HS-27A (cell line): ENCODE measurements around the gene LYPD8.

ENCODE experiments used
- DNase-seq: peaks from one replicate; pipeline ENCODE4 v3.0.0-alpha.2; 2012; ENCODE audit warnings: low read depth, missing footprints

Gene LYPD8

DNA sequence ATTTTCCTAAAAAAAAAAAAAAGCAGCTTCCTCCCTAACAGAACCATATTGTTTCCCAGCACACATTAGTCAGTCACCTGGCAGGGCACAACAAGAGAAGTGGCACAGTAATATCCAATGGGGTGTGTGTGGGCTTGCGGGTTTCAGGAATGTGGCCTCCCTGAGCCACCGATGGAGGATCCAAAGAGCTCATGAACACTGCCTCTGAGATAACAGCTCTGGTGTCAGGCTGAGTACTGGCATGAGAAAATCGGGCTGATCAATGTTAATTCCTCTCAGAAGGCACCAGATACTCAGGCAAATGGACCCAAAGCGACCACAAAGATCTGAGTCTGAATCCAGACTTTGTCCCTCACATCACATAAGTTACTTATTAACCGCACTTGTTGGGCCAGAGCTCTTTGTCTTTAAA lies 2.2 kb upstream of the LYPD8 start:
- no peak for DNase-seq

DNA sequence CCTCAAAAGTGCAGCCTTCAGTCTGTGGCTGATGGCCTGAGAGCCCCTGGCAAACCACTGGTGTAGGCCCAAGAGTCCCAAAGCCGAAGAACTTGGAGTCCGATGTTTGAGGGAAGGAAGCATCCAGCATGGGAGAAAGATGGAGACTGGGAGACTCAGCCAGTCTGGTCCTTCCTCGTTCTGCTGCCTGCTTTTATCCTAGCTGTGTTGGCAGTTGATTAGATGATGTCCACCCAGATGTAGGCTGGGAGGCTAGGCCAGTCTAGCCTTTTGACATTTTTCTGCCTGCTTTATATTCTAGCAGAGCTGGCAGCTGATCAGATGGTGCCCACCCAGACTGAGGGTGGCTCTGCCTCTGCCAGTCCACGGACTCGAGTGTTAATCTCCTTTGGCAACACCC lies 1.1 kb upstream of the LYPD8 start:
- DNase-seq = no peak

DNA sequence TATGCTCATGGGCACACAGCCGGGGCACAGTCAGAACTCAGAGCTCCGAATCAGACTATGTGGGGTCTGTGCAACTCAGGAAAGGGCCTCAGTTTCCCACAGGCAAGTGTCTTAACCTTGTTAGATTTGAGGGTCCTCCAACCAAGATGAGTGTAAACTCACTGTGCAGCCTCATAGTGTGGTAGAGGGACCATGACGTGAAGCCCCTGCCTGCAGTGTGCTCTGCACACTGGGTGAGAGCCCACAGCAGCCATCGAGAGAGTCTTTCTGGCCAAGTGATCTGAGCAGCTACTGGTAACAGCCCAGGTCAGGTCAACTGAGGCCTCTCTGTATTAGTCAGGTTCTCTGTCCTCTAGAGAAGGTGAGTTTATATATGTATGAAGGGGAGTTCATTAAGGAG lies 592 bp upstream of the LYPD8 start:
- DNase-seq = no peak

DNA sequence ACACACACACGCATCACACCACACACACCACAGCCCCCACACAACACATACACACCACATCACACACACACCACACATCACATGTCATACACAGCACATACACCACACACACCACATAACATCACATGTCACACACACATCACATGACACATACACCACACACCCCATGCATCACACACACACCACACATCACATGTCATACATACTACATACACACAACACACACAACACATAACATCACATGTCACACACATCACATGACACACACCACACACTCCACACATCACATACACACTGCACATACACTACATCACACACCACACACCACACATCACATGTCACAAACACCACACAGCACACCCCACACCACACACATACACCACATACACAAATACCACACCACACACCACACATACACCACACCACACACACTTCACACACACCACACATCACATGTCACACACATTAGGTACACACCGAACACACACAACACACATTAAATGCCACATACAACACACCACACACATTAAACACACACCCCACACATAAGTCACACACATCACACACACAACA lies 1.8 kb downstream of the LYPD8 start:
- DNase-seq = no peak

DNA sequence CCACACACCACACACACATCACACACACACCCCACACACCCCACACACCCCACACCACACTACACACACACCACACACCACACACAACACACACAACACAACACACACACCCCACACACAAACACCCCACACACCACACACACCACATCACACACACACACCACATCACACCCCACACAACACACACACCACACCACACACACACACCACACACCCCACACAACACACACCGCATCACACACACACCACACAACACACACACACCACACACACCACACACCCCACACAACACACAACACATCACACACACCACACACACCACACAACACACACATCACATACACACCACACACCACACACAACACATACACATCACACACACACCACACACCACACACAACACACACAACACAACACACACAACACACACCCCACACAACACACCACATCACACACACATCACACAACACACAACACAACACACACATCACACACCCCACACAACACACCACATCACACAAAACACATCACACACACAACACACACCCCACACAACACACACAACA lies 2.4 kb downstream of the LYPD8 start:
- DNase-seq = no peak

DNA sequence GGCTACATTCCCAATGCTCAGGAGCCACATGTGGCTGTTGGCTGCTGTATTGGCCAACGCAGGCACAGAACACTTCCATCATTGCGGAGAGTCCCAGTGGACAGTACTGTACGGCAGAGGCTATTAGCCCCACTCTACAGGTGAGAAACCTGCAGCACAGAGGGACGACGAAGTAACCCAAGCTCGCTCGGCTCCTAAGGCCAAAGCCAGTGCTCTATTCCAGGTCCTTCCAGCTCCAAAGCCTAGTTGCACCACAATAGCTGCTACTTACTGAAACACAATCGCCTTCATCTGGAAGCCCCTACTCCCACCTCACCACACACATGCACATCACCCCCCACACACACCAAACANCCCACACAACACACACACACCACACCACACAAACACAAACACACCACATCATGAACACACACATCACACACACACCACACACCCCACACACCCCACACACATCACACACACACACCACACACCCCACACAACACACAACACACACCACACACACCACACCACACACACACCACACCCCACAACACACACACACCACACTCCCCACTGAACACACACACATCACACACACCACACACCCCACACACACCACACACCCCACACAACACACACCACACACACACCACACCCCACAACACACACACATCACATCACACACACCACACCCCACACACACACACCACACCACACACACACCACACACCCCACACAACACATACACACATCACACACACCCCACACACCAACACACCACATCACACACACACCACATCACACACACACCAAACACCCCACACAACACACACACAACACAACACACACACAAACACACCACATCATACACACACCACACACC lies 3.2 kb downstream of the LYPD8 start:
- DNase-seq = no peak

DNA sequence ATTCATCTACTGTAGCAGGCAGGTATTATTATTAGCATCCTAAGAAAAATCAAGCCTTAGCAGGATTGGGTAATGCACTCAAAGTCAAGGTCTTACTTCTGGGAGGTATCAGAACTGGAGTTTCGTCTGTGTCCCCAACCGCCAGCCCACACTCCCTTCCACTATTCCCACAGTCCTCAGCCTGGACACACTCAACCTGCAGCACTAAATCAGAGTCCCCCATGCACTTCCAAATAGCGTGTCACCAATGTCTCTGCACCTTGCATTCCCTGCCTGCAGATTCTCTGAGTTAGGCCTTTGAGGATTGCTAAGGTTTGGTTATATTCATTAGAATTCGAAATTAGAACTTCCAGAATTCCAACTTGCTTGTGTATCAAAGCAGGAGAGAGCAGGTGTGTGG lies 3.9 kb downstream of the LYPD8 start:
- no peak for DNase-seq

DNA sequence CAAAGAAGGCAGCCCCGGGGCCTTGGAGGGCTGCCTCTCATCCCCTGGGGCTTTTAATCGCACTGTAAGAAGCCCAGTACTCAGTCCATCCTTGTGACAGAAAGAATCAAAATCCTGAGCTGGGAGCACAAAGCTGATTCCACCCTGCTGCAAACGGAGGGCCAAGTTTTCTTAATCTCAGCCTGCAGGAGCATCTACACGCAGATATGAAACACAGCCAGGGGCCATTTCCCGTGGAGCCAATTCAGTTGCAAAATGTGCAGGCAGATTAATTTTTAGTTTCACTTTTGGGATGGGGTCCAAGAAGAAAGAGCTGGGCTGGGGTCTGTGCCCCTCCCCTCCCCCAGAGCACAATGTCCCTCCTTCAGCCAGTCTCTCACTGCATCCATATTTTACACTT lies 4.4 kb downstream of the LYPD8 start:
- DNase-seq = no peak

DNA sequence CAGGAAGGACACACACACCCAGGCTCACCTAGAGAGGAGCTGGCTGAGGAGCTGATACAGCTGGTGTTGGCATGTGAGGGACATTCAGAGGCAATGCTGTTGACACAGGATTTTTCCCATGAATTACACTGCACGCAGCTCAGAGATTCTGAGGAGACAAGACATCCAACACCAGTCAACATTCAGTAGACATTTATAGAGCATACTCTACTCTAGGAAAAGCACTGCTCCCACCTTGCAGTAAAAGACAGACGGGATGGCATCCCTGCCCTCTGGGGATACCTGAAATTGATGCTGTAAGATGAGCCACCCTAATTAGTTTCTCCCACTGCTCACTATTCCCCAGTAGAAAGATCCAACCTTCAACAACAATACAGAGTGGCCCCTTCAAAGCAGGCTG lies 5.1 kb downstream of the LYPD8 start:
- no peak for DNase-seq

DNA sequence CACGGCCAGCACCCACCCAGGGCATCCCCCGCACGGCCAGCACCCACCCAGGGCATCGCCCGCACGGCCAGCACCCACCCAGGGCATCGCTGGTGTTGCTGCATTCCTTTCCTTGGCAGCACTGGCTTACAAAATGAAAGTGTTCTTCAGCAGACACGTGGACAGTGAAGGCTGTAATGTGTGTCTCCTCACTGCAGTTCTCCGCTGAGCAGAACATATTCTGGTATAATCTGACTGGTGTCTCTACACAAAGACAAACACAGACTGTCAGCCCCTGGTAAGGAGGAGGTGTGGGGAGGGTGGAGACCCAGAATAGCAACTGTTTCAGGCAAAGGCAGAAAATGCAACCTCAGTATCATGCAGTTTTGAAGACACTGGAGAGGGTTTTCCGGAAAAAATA lies 7.3 kb downstream of the LYPD8 start:
- DNase-seq = no peak

DNA sequence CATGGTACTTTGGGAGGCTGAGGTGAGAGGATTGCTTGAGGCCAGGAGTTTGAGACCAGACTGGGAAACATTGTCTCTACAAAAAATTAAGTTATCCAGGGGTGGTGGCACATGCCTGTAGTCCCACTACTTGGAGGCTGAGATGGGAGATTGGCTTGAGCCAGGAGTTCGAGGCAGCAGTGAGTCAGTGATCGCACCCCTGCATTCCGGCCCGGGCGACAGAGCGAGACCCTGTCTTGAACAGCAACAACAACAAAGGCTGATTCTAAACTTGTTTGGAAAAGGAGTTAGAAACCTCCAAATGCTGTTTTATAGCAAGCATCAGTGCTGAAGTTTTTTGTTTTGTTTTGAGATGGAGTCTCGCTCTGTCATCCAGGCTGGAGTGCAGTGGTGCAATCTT lies 14.7 kb downstream of the LYPD8 start:
- no peak for DNase-seq

DNA sequence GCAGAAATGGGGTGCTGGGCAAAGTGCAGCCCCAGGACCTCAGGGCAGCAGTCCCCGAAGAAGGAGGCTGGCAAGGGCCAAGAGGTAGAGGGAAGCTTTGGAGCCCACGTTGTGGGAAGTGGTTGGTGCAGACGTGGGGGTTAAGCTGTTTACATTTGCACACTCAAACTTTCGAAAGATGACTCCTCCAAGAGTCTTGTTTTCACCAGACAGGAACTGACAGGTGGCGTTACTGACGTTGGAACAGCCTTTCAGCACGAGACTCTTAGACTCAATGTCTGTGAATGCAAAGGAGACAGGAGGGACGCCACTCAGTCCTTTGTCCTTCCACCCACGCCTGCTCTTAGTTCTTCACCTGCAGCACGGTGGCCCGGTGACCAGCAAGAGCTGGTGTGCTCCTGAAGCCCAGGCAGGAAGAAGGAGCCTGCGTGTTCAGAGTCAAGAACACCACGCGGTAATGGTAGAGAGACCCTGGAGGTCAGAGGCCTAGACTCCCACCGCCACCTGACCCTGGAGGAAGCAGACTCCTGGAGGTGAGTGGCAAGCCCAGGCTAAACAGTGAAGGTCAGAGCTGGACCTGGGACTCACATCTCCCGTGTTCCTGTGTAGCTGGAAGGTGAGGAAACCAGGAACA lies 15.9 kb downstream of the LYPD8 start:
- DNase-seq = no peak

DNA sequence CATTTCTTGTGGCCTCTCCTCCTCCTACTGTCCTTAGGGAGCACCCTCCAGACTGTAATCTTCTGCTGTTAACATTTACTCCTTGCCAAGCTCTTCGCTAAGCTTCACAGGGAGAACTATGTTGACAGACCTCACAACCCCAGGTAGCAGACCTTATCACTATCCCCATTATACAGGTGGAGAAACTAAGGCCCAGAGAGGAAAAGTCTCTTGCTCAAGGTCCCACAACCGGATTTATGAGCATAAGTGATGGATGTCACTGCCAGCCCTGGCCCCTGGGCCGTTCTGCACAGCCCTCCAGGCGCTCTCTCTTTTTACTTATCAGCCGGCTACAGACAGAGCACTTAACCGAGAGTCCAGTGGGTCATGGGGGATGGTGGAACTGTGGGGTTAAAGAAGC lies 18.1 kb downstream of the LYPD8 start:
- DNase-seq = no peak

DNA sequence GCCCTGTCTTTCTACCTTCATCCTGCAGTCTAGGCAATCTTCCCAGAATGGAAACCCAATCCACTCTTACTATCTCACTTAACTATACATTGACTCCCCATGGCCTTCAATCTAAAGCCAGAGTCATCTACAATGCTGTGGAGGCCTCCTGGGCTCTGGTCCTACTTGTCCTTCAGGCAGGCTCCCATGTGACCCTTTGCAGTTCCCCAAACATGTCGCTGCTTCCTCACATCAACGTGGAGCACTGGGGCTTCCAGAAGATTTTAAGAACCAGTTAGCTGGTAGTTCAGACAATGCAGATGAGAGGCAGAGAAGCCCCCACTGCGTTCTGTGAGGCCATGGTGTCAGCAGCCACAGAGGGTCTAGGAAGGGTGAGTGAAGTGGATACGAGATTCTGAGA lies 18.6 kb downstream of the LYPD8 start:
- no peak for DNase-seq

DNA sequence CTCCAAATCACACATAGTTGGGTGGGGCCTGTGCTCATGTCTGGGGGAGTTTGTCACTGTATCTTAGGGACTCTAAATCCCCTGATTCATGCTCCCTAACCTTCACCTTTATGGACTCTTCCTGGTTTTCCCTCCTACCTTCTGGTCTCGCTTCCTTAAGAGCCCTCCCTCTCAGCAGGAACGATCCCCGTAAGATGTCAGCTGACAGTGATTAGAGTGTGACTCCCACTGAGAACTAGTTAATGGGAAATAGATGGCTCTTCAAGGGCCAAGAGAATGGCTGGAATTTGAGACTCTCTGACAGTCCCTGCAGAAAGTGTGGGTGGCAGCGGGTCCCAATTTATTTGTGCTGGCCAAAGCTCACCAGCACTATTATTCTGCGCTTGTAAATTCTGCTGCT lies 22.0 kb downstream of the LYPD8 start:
- no peak for DNase-seq

DNA sequence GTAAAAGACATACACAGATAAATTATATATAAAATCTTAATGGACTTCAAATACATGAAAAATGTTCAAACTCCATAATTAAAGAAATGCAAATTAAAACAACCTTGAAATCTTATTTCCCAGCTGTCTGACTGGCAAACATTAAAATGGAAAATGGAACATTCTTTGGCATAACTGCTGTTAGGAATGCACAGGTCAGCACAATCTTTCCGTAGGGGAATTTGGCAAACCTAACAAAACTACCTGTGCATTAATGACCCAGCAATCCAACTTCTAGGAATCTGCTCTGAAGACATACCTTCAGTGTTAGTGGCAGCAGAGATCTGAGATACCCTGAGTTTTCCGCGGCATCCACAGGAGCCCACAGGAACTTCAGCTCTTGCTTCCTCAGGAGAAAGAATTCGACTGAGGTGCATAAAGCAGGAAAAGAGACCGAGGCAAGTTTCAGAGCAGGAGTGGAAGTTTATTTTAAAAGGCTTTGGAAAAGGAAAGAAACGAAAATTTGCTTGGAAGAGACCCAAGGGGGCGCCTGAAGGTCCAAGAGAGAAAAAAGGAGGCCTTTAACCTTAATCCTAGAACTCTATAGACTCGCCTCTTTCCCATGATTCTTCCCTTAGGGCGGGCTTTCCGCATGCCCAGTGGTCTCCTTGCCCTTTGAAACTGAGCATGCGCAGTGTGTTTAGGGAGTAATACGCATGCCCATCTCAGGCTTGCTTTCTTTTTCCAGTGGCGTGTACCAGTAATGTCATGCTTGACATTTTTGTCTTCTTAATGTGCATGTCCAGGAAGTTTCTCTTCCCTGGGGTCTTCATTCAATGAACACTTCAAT lies 24.8 kb downstream of the LYPD8 start:
- peak; percentile 27 for DNase-seq

DNA sequence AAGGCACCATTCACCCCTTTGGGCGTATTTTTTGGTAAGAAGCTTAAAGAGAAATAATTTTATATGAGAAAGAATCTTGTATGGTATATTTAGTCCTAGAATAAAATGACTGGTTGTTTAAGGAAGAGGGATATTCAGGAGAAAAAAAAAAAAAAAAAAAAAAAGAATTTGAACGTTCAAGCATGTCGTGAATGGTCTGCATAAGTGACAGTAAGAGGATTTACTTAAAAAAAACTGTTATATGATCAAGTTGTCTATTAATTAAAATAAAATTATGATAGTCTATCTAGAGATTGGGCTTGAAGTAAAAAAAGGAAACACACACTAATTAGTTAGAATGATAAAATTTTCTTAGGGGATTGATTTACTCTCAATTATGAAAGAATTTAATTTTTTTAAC lies 41.3 kb downstream of the LYPD8 start:
- DNase-seq = no peak

DNA sequence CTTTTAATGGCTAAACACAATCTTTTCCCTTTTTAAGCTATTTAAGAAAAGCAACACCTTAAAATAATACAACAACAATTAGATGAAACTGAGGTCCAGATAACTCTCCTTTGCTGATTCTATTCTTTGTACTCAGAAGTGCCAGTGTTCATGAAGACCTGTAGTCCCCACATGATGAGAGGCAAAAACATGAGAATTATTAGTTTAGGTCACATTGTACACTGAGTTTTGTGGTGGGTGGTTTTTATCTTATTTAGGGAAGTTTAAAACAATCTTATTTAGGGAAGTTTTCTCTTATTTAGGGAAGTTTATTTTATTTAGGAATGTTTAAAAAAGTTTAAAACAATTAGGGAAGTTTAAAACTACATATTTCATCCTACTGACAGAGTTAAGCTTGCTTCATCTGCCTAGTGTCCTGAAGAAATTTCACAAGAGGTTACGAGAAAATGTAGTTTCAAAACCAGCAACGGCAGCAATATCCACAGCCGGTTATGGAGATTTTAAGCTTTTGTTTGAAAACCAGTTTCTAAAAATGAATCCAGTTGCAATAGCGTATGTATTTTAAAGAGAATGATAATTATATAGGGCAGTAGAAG lies 45.2 kb downstream of the LYPD8 start:
- no peak for DNase-seq

DNA sequence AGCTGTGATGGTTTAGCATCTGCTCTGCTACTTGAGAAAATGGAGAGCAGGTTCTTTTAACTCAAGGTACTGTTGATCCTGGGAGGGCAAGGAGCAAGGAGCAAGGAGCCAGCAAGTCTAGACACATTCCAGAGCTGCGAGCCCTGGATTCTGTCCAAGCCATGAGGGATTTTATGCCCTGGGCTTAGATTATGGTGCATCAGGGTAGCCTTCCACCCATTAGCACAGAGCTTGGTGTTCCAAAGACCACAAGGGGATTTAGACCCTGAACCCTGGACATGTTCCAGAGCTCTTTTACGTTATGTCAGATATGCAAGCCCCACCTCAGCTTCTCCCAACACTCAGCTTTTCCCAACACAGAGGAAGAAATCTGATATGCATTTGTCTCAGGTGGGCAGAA lies 51.0 kb downstream of the LYPD8 start:
- no peak for DNase-seq

DNA sequence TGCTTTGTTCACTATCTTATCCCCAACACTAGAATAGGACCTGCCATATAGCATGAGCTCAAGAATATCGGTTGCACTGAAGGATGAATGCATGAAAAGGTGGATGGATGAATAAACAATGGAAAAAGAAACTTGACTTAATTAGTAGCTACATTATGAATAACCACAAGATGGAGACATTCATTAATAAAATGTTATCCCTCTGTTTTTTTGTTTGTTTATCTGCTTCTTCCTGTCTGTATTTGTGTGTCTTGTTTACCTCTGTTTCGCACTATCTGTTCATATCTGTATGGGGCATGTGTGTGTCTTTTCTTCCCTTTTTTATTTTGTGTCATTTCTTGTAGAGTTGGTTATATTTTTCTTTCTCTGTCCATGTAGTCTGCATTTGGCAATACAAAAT lies 51.9 kb downstream of the LYPD8 start:
- DNase-seq = no peak

DNA sequence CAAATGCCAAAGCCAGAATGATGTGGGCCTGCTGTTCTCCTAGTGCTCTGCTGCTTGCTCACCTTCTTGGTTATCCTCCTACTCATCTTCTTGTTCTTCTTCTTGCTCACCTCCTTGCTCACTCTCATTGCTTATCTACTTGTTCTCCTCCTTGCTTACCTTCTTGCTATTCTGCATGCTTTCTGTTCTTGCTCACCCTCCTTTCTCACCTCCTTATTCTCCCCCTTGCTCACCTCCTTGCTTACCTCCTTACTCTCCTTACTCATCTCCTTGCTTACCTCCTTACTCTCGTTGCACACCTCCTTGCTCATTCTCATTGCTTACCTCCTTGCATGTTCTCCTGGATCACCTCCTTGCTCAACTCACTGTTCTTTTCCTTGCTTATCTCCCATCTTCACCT lies 52.8 kb downstream of the LYPD8 start, which contains the start of gene OR14I1:
Gene OR14I1, minus strand, starts transcription at position 53 of the 400 bp plus-strand sequence.
- no peak for DNase-seq

DNA sequence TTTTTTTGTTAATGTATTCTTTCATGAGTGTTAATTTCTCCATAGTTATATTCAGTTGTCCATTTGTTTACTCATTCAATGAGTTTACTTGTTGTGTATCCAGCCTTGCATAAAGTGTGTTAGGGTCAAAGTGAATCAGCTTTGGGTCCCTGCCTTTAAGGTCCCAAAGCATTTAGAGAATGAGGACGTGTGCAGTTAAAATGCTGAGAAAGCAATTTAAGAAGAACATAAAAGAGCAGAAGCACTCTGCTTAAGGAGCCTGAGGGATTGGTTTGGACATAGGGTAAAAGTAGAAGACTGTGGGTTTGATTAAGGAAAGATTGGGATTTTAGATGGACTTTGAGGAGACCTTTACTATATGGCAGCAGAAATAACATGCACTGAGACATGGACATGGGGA lies 56.5 kb downstream of the LYPD8 start:
- no peak for DNase-seq
